ENCODE results near the gene CSH2.

- no peak for TF ChIP-seq POLR2AphosphoS5 (IDR thresholded peaks at IDR 0.05; ENCODE audit: low read depth, low read length)
- TF ChIP-seq TAF1 (IDR thresholded peaks at IDR 0.05; ENCODE audit: borderline replicate concordance, insufficient read depth, low read length) = 0 out of 2 replicates have a peak, but pooled peaks have one; percentile 24
- no peak for TF ChIP-seq REST (IDR thresholded peaks at IDR 0.05; ENCODE audit: insufficient read depth in 1 of 2, low read depth in 2 of 2, low read length in 2 of 2)
- 0 out of 2 replicates have a peak, but pooled peaks have one; percentile 13 for TF ChIP-seq SIN3A (IDR thresholded peaks at IDR 0.05; ENCODE audit: borderline replicate concordance, insufficient read depth, low read length)
These were observed 31.9 kb downstream of the CSH2 start for GRCh38 chr17:63841350-63842172.
